K562 (cell line): ENCODE results near the gene SEMA5A.

Experiments used
- AFF4 ChIP-seq: sonication (generic); formaldehyde crosslinking; IDR thresholded peaks from 2 replicates; pipeline ENCODE4 v1.8.0; 2023; ENCODE audit warnings: mild to moderate bottlenecking, missing genetic modification reagents
- CTCF ChIP-seq, 3 experiments: IDR thresholded peaks in 2 of 3; conservative IDR thresholded peaks in 1 of 3; 2 replicates each; pipeline ENCODE4 v1.5.1; 2011 to 2012; ENCODE audit warnings: low read length in 3 of 3, mild to moderate bottlenecking in 3 of 3, control low read depth in 2 of 3, improper control_type of control experiment in 1 of 3, inconsistent platforms in 1 of 3, low read depth in 1 of 3, mixed read lengths in 1 of 3, moderate library complexity in 1 of 3; ENCODE audit not compliant: insufficient read depth in 2 of 3
- REST ChIP-seq, 2 experiments: fragments of 450-650 bp; formaldehyde crosslinking in 1 of 2; IDR thresholded peaks; 2 replicates each; pipeline versions ENCODE4 v1.4.0 to v1.6.1; 2014 to 2020; ENCODE audit warnings: mild to moderate bottlenecking in 2 of 2, borderline replicate concordance in 1 of 2, low read depth in 1 of 2
- SMC3 ChIP-seq: conservative IDR thresholded peaks from 2 replicates; pipeline ENCODE4 v1.6.1; 2011; ENCODE audit warnings: low read depth, low read length, improper control_type of control experiment; ENCODE audit not compliant: insufficient read depth
- TCF7L2 ChIP-seq: fragments of 150-350 bp; IDR thresholded peaks from 2 replicates; pipeline ENCODE4 v1.6.1; 2016; ENCODE audit warnings: low read depth, mild to moderate bottlenecking, low read length, moderate library complexity
- ZNF184 ChIP-seq: sonication (generic); formaldehyde crosslinking; IDR thresholded peaks from 2 replicates; pipeline ENCODE4 v1.5.0; 2020; ENCODE audit warnings: missing genetic modification reagents
- ZNF274 ChIP-seq: IDR thresholded peaks from 2 replicates; pipeline ENCODE4 v1.6.1; 2011; ENCODE audit warnings: low read depth, mild to moderate bottlenecking, low read length, moderate library complexity, borderline replicate concordance

GRCh38 chr5:9524941-9525340 lies 20.9 kb downstream of the SEMA5A start:
- TF ChIP-seq ZNF274 (no peak), REST (IDR thresholded peaks at IDR 0.05; ENCODE audit: borderline replicate concordance) (no peak), REST (CRISPR knock-in tag; IDR thresholded peaks at IDR 0.05; ENCODE audit: low read depth) (no peak), TCF7L2 (no peak), AFF4 (CRISPR knock-in tag) (no peak), SMC3 (no peak), CTCF (IDR thresholded peaks at IDR 0.05 in 2 of 3, conservative IDR thresholded peaks at IDR 0.05 in 1 of 3; ENCODE audit: insufficient read depth in 2 of 3, low read depth in 1 of 3, low read length in 3 of 3) (no peak), ZNF184 (CRISPR knock-in tag) (no peak)
